H1 (cell line): ENCODE results near the gene CNKSR2. TPM values are rescaled to one million over a fixed set of nuclear protein-coding genes. Genes with fewer than 3 reads are reported as not detected.

Experiments
- CTCF ChIA-PET: fragments of 300-600 bp; sonication (Branson Sonifier 250); formaldehyde crosslinking; loops from one replicate; lab custom pipeline; 2021; ENCODE audit not compliant: partially characterized antibody; lab: Charles Lee
- POLR2A ChIA-PET: fragments of 300-600 bp; sonication (Branson Sonifier 250); formaldehyde crosslinking; loops from one replicate; lab custom pipeline; 2021; ENCODE audit warnings: inconsistent platforms; ENCODE audit not compliant: partially characterized antibody; lab: Charles Lee
- DNase-seq, 2 experiments: peaks; one replicate each; pipeline versions ENCODE4 v3.0.0 to v3.0.0-alpha.2; 2010 to 2022; ENCODE audit warnings: low spot score in 2 of 2, low read depth in 1 of 2, mixed read lengths in 1 of 2
- FAIRE-seq: peaks from 2 replicates; lab custom pipeline; 2011; peaks lifted over from hg19 to GRCh38; lab: Jason Lieb, UNC
- H2AFZ ChIP-seq: 2 replicates; pipeline ENCODE4 v1.8.1; 2012; ENCODE audit warnings: low read length, inconsistent platforms
- H2AK5ac ChIP-seq: 2 replicates; pipeline ENCODE4 v1.6.1; 2013; ENCODE audit warnings: low read depth, low read length
- H2BK120ac ChIP-seq: replicated peaks from 2 replicates; pipeline ENCODE3; 2013; ENCODE audit warnings: low read depth, low read length, inconsistent platforms
- H2BK12ac ChIP-seq: 2 replicates; pipeline ENCODE4 v1.6.1; 2013; ENCODE audit warnings: low read depth, low read length
- H2BK15ac ChIP-seq: 2 replicates; pipeline ENCODE4 v1.6.1; 2013; ENCODE audit warnings: low read length
- H2BK20ac ChIP-seq: 2 replicates; pipeline ENCODE4 v1.6.1; 2013; ENCODE audit warnings: low read length
- H2BK5ac ChIP-seq: 2 replicates; pipeline ENCODE4 v1.6.1; 2013; ENCODE audit warnings: low read depth, low read length
- H3K14ac ChIP-seq: 2 replicates; pipeline ENCODE4 v1.6.1; 2013; ENCODE audit warnings: inconsistent platforms; ENCODE audit not compliant: insufficient read length
- H3K18ac ChIP-seq: 2 replicates; pipeline ENCODE4 v1.6.1; 2013; ENCODE audit warnings: low read length; ENCODE audit errors: extremely low read depth
- H3K23ac ChIP-seq: 2 replicates; pipeline ENCODE4 v1.6.1; 2013; ENCODE audit warnings: inconsistent platforms; ENCODE audit not compliant: insufficient read length
- H3K23me2 ChIP-seq: 2 replicates; pipeline ENCODE4 v1.6.1; 2013; ENCODE audit warnings: low read depth, low read length
- H3K27ac ChIP-seq: 2 replicates; pipeline ENCODE4 v1.6.1; 2011; ENCODE audit warnings: low read depth, low read length, inconsistent platforms
- H3K27me3 ChIP-seq, 4 experiments: replicated peaks in 1 of 4; 1 replicate in 1 of 4; 2 replicates in 3 of 4; pipeline versions ENCODE4 v1.6.1 to v1.8.1; 2011 to 2013; ENCODE audit warnings: low read length in 3 of 4, mild to moderate bottlenecking in 3 of 4, inconsistent platforms in 2 of 4, mixed read lengths in 2 of 4, moderate library complexity in 1 of 4; ENCODE audit not compliant: control insufficient read depth in 3 of 4, insufficient read depth in 3 of 4; ENCODE audit errors: extremely low read depth in 1 of 4
- H3K36me3 ChIP-seq, 4 experiments: 2 replicates each; pipeline versions ENCODE4 v1.6.1 to v1.8.1; 2011 to 2013; ENCODE audit warnings: mild to moderate bottlenecking in 4 of 4, low read length in 3 of 4, moderate library complexity in 2 of 4, control low read depth in 1 of 4, inconsistent platforms in 1 of 4; ENCODE audit not compliant: insufficient read depth in 4 of 4, control insufficient read depth in 2 of 4
- H3K4ac ChIP-seq: replicated peaks from 2 replicates; pipeline ENCODE3; 2013; ENCODE audit warnings: low read length, low read depth, mixed read lengths, inconsistent platforms; ENCODE audit not compliant: insufficient read length
- H3K4me1 ChIP-seq, 4 experiments: replicated peaks in 1 of 4; 1 replicate in 1 of 4; 2 replicates in 3 of 4; pipeline versions ENCODE4 v1.6.1 to v1.8.1; 2011 to 2013; ENCODE audit warnings: low read length in 3 of 4, inconsistent platforms in 2 of 4, mixed read lengths in 1 of 4; ENCODE audit not compliant: insufficient read depth in 4 of 4, control insufficient read depth in 3 of 4
- H3K4me2 ChIP-seq, 2 experiments: 2 replicates each; pipeline versions ENCODE4 v1.6.1 to v1.8.1; 2011 to 2013; ENCODE audit warnings: low read depth in 2 of 2, low read length in 2 of 2, control low read depth in 1 of 2, inconsistent platforms in 1 of 2, mild to moderate bottlenecking in 1 of 2; ENCODE audit not compliant: insufficient read depth in 1 of 2
- H3K4me3 ChIP-seq, 4 experiments: fragments of 200-600, 300-600 bp in 1 of 4; sonication (generic), shearing (Covaris generic), sonication (Bioruptor Twin) in 1 of 4; 2 replicates each; pipeline versions ENCODE4 v1.5.1 to v1.8.1; 2011 to 2016; ENCODE audit warnings: low read length in 4 of 4, low read depth in 3 of 4, control low read depth in 2 of 4, inconsistent platforms in 2 of 4, mild to moderate bottlenecking in 2 of 4, mixed read lengths in 1 of 4, moderate library complexity in 1 of 4; ENCODE audit not compliant: insufficient read depth in 2 of 4; ENCODE audit errors: extremely low read depth in 1 of 4
- H3K56ac ChIP-seq: replicated peaks from 2 replicates; pipeline ENCODE3; 2013; ENCODE audit warnings: low read depth, mild to moderate bottlenecking, mixed read lengths, low read length, inconsistent platforms; ENCODE audit not compliant: insufficient read length
- H3K79me1 ChIP-seq: 2 replicates; pipeline ENCODE4 v1.6.1; 2013; ENCODE audit warnings: low read depth, low read length, control low read depth
- H3K79me2 ChIP-seq, 2 experiments: 2 replicates each; pipeline versions ENCODE4 v1.6.1 to v1.8.1; 2012 to 2013; ENCODE audit warnings: low read length in 2 of 2, mild to moderate bottlenecking in 2 of 2, inconsistent platforms in 1 of 2; ENCODE audit not compliant: insufficient read depth in 2 of 2, control insufficient read depth in 1 of 2
- H3K9ac ChIP-seq, 4 experiments: replicated peaks in 1 of 4; 1 replicate in 1 of 4; 2 replicates in 3 of 4; pipeline versions ENCODE4 v1.6.1 to v1.8.1; 2011 to 2013; ENCODE audit warnings: low read depth in 3 of 4, low read length in 3 of 4, control low read depth in 2 of 4, mild to moderate bottlenecking in 2 of 4, moderate library complexity in 2 of 4, inconsistent platforms in 1 of 4; ENCODE audit errors: extremely low read depth in 1 of 4
- H3K9me3 ChIP-seq, 2 experiments: 2 replicates each; pipeline versions ENCODE4 v1.6.1 to v1.8.1; 2012 to 2013; ENCODE audit warnings: mild to moderate bottlenecking in 2 of 2, moderate library complexity in 2 of 2, control low read depth in 1 of 2, inconsistent platforms in 1 of 2, low read depth in 1 of 2, low read length in 1 of 2, mixed read lengths in 1 of 2; ENCODE audit not compliant: insufficient read depth in 2 of 2
- H4K20me1 ChIP-seq, 2 experiments: replicated peaks in 1 of 2; 2 replicates each; pipeline versions ENCODE3 to v1.8.1; 2011 to 2013; ENCODE audit warnings: inconsistent platforms in 2 of 2, low read length in 2 of 2, mild to moderate bottlenecking in 1 of 2; ENCODE audit not compliant: insufficient read depth in 2 of 2, control insufficient read depth in 1 of 2
- H4K5ac ChIP-seq: 2 replicates; pipeline ENCODE4 v1.6.1; 2013; ENCODE audit warnings: low read length, low read depth, mixed read lengths, inconsistent platforms; ENCODE audit not compliant: insufficient read length
- H4K8ac ChIP-seq: 2 replicates; pipeline ENCODE4 v1.8.0; 2013; ENCODE audit warnings: mild to moderate bottlenecking, moderate library complexity, low read length, inconsistent platforms; ENCODE audit not compliant: insufficient read depth; ENCODE audit errors: extremely low read depth
- H4K91ac ChIP-seq: replicated peaks from 2 replicates; pipeline ENCODE3; 2013; ENCODE audit warnings: low read length, mixed read lengths, inconsistent platforms; ENCODE audit not compliant: insufficient read length
- MAFK ChIP-seq: IDR thresholded peaks from 2 replicates; pipeline ENCODE4 v1.6.1; 2012; ENCODE audit warnings: low read depth, mild to moderate bottlenecking, improper control_type of control experiment, low read length
- PHF8 ChIP-seq: fragments of 200-600 bp; sonication (generic); conservative IDR thresholded peaks from 2 replicates; pipeline ENCODE4 v1.7.1; 2012; ENCODE audit warnings: low read depth, mild to moderate bottlenecking, inconsistent platforms, low read length, moderate library complexity
- RBBP5 ChIP-seq: IDR thresholded peaks from 2 replicates; pipeline ENCODE4 v1.7.1; 2012; ENCODE audit warnings: low read depth, mild to moderate bottlenecking, inconsistent platforms, low read length, moderate library complexity, borderline replicate concordance
- WGBS, 2 experiments: shearing (Covaris generic) in 1 of 2; methylation state at CpG; one replicate each; pipeline versions ENCODE4 v1.1.6 to v1.1.7; 2013 to 2015; ENCODE audit warnings: low lambda C conversion rate in 2 of 2, mixed read lengths in 2 of 2, inconsistent platforms in 1 of 2, low coverage in 1 of 2, missing lambda C conversion rate in 1 of 2; ENCODE audit not compliant: insufficient replicate concordance in 2 of 2, insufficient coverage in 1 of 2, insufficient read length in 1 of 2; ENCODE audit errors: extremely low coverage in 1 of 2, missing lambda C conversion rate in 1 of 2; 5-methylcytosine and 5-hydroxymethylcytosine counted together
- polyA plus RNA-seq, 7 experiments: library from polyadenylated mRNA; depleted of rRNA in 3 of 7; stranded (reverse) in 5 of 7; unstranded in 2 of 7; fragments of >200 nt in 5 of 7; fragments of 200-250 nt in 2 of 7; gene quantifications; 1 replicate in 5 of 7; 2 replicates in 1 of 7; 4 replicates in 1 of 7; pipeline versions ENCODE4 v1.2.1 to v1.2.3, GENCODE V29; 2011 to 2013; ENCODE audit warnings: missing spikeins in 2 of 7, mixed read lengths in 2 of 7
- total RNA-seq: library from RNA; stranded (reverse); fragmentation: NEBNext Ultra II Directional; extraction: Animal tissue kit (Norgen Biotek cat#: 25700); gene quantifications from 2 replicates; pipeline ENCODE4 v1.2.1, GENCODE V29; 2021

Gene CNKSR2
- total and polyA plus RNA-seq, 2 of the 8 experiments (the other 6 are each of a cell fraction or from before 2014, with no cell fraction given): 5.5 to 16.3 TPM

- no peak overlapping the region for H3K23ac ChIP-seq
- H3K4ac ChIP-seq: no peak overlapping the region
- no peaks in the 10 kb centered on the region; a peak in 2 of 8 replicates for H3K36me3 ChIP-seq
- ChIA-PET POLR2A (no interaction called here), CTCF (interaction anchor here (1.0 kb wide), 1 partner anchor 1129 kb away, joined by 3 read pairs; no protein-coding TSS in a partner anchor)
- no peak overlapping the region for H3K56ac ChIP-seq
- no peak overlapping the region for H2BK15ac ChIP-seq
- no peak overlapping the region for H2AFZ ChIP-seq
- no peak overlapping the region for H4K91ac ChIP-seq
- FAIRE-seq (no peak), DNase-seq (no peak)
- no peaks in the 10 kb centered on the region for H3K79me1 ChIP-seq
- no peaks in the 10 kb centered on the region for H3K23me2 ChIP-seq
- H3K27ac ChIP-seq: no peak overlapping the region
- no peak overlapping the region for H2BK20ac ChIP-seq
- H2BK12ac ChIP-seq: no peak overlapping the region
- no peak overlapping the region for H3K4me2 ChIP-seq
- no peaks in the 10 kb centered on the region for H3K27me3 ChIP-seq
- H3K18ac ChIP-seq: no peak overlapping the region
- no peaks in the 10 kb centered on the region for H4K20me1 ChIP-seq
- no peak overlapping the region for H4K5ac ChIP-seq
- H2BK120ac ChIP-seq: no peak overlapping the region
- H3K4me1 ChIP-seq: no peaks in the 10 kb centered on the region
- H3K14ac ChIP-seq: no peak overlapping the region
- no peaks in the 10 kb centered on the region for H3K79me2 ChIP-seq
- 96% methylated on average over 37 of the region's 76 CpGs; no CpG with 5 or more reads in 1 of the 2 experiments for WGBS, 2 experiments
- H3K9ac ChIP-seq: no peak overlapping the region
- no peak overlapping the region for H3K4me3 ChIP-seq
- no peak overlapping the region for H4K8ac ChIP-seq
- no peak overlapping the region for H2AK5ac ChIP-seq
- no peaks in the 10 kb centered on the region; a peak in 1 of 4 replicates for H3K9me3 ChIP-seq
- no peak overlapping the region for H2BK5ac ChIP-seq
- TF ChIP-seq MAFK: no peak
- TF ChIP-seq PHF8: no peak
- TF ChIP-seq RBBP5: no peak
Measured at GRCh38 chrX:21655901-21656586, 281.8 kb downstream of the CNKSR2 start.
